ENCODE results near the gene AP5S1. TPM values are rescaled to one million over a fixed set of nuclear protein-coding genes. Genes with fewer than 3 reads are reported as not detected.
A peak's percentile ranks its signal among the peaks of the same experiment; 100 is the strongest.

Gene AP5S1
- total and polyA plus RNA-seq, 2 of the 13 experiments (the other 11 are each of a cell fraction or from before 2014, with no cell fraction given): 7.9 to 23.2 TPM

- TF ChIP-seq, protein P1, sequence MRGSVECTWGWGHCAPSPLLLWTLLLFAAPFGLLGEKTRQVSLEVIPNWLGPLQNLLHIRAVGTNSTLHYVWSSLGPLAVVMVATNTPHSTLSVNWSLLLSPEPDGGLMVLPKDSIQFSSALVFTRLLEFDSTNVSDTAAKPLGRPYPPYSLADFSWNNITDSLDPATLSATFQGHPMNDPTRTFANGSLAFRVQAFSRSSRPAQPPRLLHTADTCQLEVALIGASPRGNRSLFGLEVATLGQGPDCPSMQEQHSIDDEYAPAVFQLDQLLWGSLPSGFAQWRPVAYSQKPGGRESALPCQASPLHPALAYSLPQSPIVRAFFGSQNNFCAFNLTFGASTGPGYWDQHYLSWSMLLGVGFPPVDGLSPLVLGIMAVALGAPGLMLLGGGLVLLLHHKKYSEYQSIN (CRISPR knock-in tag; IDR thresholded peaks at IDR 0.05; ENCODE audit: borderline replicate concordance): no peak
- peak; percentile 93; the same call in 1 of the 2 replicates for TF ChIP-seq ZNF224 (CRISPR knock-in tag; IDR thresholded peaks at IDR 0.05)
- TF ChIP-seq, protein P2, sequence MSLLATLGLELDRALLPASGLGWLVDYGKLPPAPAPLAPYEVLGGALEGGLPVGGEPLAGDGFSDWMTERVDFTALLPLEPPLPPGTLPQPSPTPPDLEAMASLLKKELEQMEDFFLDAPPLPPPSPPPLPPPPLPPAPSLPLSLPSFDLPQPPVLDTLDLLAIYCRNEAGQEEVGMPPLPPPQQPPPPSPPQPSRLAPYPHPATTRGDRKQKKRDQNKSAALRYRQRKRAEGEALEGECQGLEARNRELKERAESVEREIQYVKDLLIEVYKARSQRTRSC (CRISPR knock-in tag; IDR thresholded peaks at IDR 0.05; ENCODE audit: low read depth): no peak
- TF ChIP-seq CENPT (CRISPR knock-in tag; IDR thresholded peaks at IDR 0.05; ENCODE audit: low read depth): no peak
- TF ChIP-seq GATA4 (IDR thresholded peaks at IDR 0.05; ENCODE audit: borderline replicate concordance, low read depth): peak; percentile 84
- no peak for TF ChIP-seq ZNF724P (CRISPR knock-in tag; IDR thresholded peaks at IDR 0.05; ENCODE audit: borderline replicate concordance)
- no peak for TF ChIP-seq PLRG1 (conservative IDR thresholded peaks at IDR 0.05)
- TF ChIP-seq ZNF253 (CRISPR knock-in tag; IDR thresholded peaks at IDR 0.05; ENCODE audit: borderline replicate concordance): peak; percentile 78; the same call in 1 of the 2 replicates
- TF ChIP-seq GTF2F1 (IDR thresholded peaks at IDR 0.05; ENCODE audit: low read length): peak; percentile 61; the same call in 1 of the 2 replicates
- TF ChIP-seq, protein P3, sequence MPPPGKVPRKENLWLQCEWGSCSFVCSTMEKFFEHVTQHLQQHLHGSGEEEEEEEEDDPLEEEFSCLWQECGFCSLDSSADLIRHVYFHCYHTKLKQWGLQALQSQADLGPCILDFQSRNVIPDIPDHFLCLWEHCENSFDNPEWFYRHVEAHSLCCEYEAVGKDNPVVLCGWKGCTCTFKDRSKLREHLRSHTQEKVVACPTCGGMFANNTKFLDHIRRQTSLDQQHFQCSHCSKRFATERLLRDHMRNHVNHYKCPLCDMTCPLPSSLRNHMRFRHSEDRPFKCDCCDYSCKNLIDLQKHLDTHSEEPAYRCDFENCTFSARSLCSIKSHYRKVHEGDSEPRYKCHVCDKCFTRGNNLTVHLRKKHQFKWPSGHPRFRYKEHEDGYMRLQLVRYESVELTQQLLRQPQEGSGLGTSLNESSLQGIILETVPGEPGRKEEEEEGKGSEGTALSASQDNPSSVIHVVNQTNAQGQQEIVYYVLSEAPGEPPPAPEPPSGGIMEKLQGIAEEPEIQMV (CRISPR knock-in tag; IDR thresholded peaks at IDR 0.05; ENCODE audit: low read depth): peak; percentile 89
- peak; percentile 38; the same call in 1 of the 2 replicates for TF ChIP-seq MYNN (CRISPR knock-in tag; IDR thresholded peaks at IDR 0.05; ENCODE audit: low read depth)
- TF ChIP-seq, protein P4, sequence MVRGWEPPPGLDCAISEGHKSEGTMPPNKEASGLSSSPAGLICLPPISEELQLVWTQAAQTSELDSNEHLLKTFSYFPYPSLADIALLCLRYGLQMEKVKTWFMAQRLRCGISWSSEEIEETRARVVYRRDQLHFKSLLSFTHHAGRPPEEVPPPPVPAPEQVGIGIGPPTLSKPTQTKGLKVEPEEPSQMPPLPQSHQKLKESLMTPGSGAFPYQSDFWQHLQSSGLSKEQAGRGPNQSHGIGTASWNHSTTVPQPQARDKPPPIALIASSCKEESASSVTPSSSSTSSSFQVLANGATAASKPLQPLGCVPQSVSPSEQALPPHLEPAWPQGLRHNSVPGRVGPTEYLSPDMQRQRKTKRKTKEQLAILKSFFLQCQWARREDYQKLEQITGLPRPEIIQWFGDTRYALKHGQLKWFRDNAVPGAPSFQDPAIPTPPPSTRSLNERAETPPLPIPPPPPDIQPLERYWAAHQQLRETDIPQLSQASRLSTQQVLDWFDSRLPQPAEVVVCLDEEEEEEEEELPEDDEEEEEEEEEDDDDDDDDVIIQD (CRISPR knock-in tag; IDR thresholded peaks at IDR 0.05; ENCODE audit: low read depth): peak; percentile 44
- TF ChIP-seq TARDBP (CRISPR knock-in tag; IDR thresholded peaks at IDR 0.05): peak; percentile 85
- TF ChIP-seq ZNF383 (CRISPR knock-in tag; IDR thresholded peaks at IDR 0.05; ENCODE audit: borderline replicate concordance): 0 out of 2 replicates have a peak, but pooled peaks have one; percentile 18
- no peak for TF ChIP-seq PCBP2 (optimal IDR thresholded peaks at IDR 0.05; ENCODE audit: low read depth, low read length, poor library complexity, severe bottlenecking)
- TF ChIP-seq ATM (IDR thresholded peaks at IDR 0.05; ENCODE audit: borderline replicate concordance): no peak
- TF ChIP-seq ZNF775 (CRISPR knock-in tag; IDR thresholded peaks at IDR 0.05; ENCODE audit: borderline replicate concordance): 0 out of 2 replicates have a peak, but pooled peaks have one; percentile 67
- TF ChIP-seq, protein P5, sequence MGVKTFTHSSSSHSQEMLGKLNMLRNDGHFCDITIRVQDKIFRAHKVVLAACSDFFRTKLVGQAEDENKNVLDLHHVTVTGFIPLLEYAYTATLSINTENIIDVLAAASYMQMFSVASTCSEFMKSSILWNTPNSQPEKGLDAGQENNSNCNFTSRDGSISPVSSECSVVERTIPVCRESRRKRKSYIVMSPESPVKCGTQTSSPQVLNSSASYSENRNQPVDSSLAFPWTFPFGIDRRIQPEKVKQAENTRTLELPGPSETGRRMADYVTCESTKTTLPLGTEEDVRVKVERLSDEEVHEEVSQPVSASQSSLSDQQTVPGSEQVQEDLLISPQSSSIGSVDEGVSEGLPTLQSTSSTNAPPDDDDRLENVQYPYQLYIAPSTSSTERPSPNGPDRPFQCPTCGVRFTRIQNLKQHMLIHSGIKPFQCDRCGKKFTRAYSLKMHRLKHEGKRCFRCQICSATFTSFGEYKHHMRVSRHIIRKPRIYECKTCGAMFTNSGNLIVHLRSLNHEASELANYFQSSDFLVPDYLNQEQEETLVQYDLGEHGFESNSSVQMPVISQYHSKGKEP (CRISPR knock-in tag; IDR thresholded peaks at IDR 0.05): peak; percentile 67; the same call in 1 of the 2 replicates
- TF ChIP-seq IRF2 (CRISPR knock-in tag; IDR thresholded peaks at IDR 0.05): peak; percentile 76; the same call in 1 of the 2 replicates
- TF ChIP-seq SP4 (CRISPR knock-in tag; IDR thresholded peaks at IDR 0.05): peak; percentile 91
- TF ChIP-seq, protein P6, sequence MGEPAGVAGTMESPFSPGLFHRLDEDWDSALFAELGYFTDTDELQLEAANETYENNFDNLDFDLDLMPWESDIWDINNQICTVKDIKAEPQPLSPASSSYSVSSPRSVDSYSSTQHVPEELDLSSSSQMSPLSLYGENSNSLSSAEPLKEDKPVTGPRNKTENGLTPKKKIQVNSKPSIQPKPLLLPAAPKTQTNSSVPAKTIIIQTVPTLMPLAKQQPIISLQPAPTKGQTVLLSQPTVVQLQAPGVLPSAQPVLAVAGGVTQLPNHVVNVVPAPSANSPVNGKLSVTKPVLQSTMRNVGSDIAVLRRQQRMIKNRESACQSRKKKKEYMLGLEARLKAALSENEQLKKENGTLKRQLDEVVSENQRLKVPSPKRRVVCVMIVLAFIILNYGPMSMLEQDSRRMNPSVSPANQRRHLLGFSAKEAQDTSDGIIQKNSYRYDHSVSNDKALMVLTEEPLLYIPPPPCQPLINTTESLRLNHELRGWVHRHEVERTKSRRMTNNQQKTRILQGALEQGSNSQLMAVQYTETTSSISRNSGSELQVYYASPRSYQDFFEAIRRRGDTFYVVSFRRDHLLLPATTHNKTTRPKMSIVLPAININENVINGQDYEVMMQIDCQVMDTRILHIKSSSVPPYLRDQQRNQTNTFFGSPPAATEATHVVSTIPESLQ (CRISPR knock-in tag; conservative IDR thresholded peaks at IDR 0.05): no peak
Measured at GRCh38 chr20:3846740-3847428, 26.5 kb downstream of the AP5S1 start, which contains the start of gene MAVS (continued).

Measured in HepG2 (cell line).